GM12891 (cell line): ENCODE measurements around the gene SLAMF9.

Source experiments
- POLR2A ChIP-seq: IDR thresholded peaks from 2 replicates; pipeline ENCODE4 v1.6.1; 2011; ENCODE audit warnings: low read depth, low read length, control low read depth
- POLR2AphosphoS5 ChIP-seq: IDR thresholded peaks from 2 replicates; pipeline ENCODE4 v1.6.1; 2011; ENCODE audit warnings: low read depth, low read length, control low read depth
- SPI1 ChIP-seq: IDR thresholded peaks from 2 replicates; pipeline ENCODE4 v1.6.1; 2011; ENCODE audit warnings: low read depth, low read length, control low read depth
- TAF1 ChIP-seq: IDR thresholded peaks from 2 replicates; pipeline ENCODE4 v1.6.1; 2011; ENCODE audit warnings: low read depth, low read length, control low read depth

GRCh38 chr1:159928491-159929050 is 25.5 kb downstream of the SLAMF9 start:
- TF ChIP-seq POLR2AphosphoS5 (no peak), POLR2A (no peak), TAF1 (no peak), SPI1 (no peak)
